BLaER1 treated with 17β-estradiol and CSF1 and Interleukin-3, amounts not matched to agents 10 nM and 100 nM (cell line): ENCODE results near the gene SPOCK1.

Experiments
- H3K27ac ChIP-seq, 11 experiments: shearing (Covaris generic); formaldehyde crosslinking; 2 replicates each; pipeline ENCODE4 v1.8.1; 2022
- H3K27me3 ChIP-seq, 11 experiments: shearing (Covaris generic); formaldehyde crosslinking; 2 replicates each; pipeline ENCODE4 v1.8.1; 2022
- H3K36me3 ChIP-seq, 11 experiments: shearing (Covaris generic); formaldehyde crosslinking; 2 replicates each; pipeline ENCODE4 v1.8.1; 2022
- H3K4me1 ChIP-seq, 10 experiments: shearing (Covaris generic); formaldehyde crosslinking; 2 replicates each; pipeline ENCODE4 v1.8.1; 2022
- H3K4me2 ChIP-seq, 11 experiments: shearing (Covaris generic); formaldehyde crosslinking; 2 replicates each; pipeline ENCODE4 v1.8.1; 2022
- H3K4me3 ChIP-seq, 10 experiments: shearing (Covaris generic); formaldehyde crosslinking; 2 replicates each; pipeline ENCODE4 v1.8.1; 2022
- H3K9ac ChIP-seq, 11 experiments: shearing (Covaris generic); formaldehyde crosslinking; 2 replicates each; pipeline ENCODE4 v1.8.1; 2022
- H3K9me3 ChIP-seq, 11 experiments: shearing (Covaris generic); formaldehyde crosslinking; replicated peaks in 1 of 11; 2 replicates each; pipeline ENCODE4 v1.8.1; 2022
- H4K20me1 ChIP-seq, 11 experiments: shearing (Covaris generic); formaldehyde crosslinking; 2 replicates each; pipeline ENCODE4 v1.8.1; 2022
- Cebpa-rat ChIP-seq, 11 experiments: shearing (Covaris generic); IDR thresholded peaks; 2 replicates each; pipeline ENCODE4 v1.8.1; 2022

Gene SPOCK1

GRCh38 chr5:137190031-137190430 lies 309.1 kb downstream of the SPOCK1 start:
- H3K9ac ChIP-seq: no peak overlapping the region
- no peak for TF ChIP-seq Cebpa-rat (IDR thresholded peaks at IDR 0.05)

GRCh38 chr5:137188566-137188965 lies 310.6 kb downstream of the SPOCK1 start:
- Histone ChIP-seq H3K9ac (no peak overlapping the region), H3K27me3 (no peaks in the 10 kb centered on the region), H3K4me2 (no peak overlapping the region), H3K36me3 (no peaks in the 10 kb centered on the region), H4K20me1 (no peaks in the 10 kb centered on the region), H3K4me1 (no peaks in the 10 kb centered on the region), H3K4me3 (no peak overlapping the region), H3K9me3 (no peaks in the 10 kb centered on the region), H3K27ac (no peak overlapping the region)
- no peak for TF ChIP-seq Cebpa-rat (IDR thresholded peaks at IDR 0.05)

More at GRCh38 chr5:137190031-137190430, 309.1 kb downstream of the SPOCK1 start:
- Histone ChIP-seq H3K4me1 (no peaks in the 10 kb centered on the region), H3K9me3 (no peaks in the 10 kb centered on the region), H3K4me3 (no peak overlapping the region), H3K36me3 (no peaks in the 10 kb centered on the region), H4K20me1 (no peaks in the 10 kb centered on the region), H3K27me3 (no peaks in the 10 kb centered on the region), H3K27ac (no peak overlapping the region), H3K4me2 (no peak overlapping the region)

GRCh38 chr5:137186759-137187461 lies 312.2 kb downstream of the SPOCK1 start:
- H3K9ac ChIP-seq: no peak overlapping the region
- no peaks in the 10 kb centered on the region for H4K20me1 ChIP-seq
- no peak for TF ChIP-seq Cebpa-rat (IDR thresholded peaks at IDR 0.05)
- no peaks in the 10 kb centered on the region; a peak in 1 of 20 replicates for H3K4me1 ChIP-seq
- H3K9me3 ChIP-seq: no peaks in the 10 kb centered on the region
- no peaks in the 10 kb centered on the region for H3K27me3 ChIP-seq
- no peak overlapping the region for H3K27ac ChIP-seq
- H3K4me2 ChIP-seq: no peak overlapping the region
- no peak overlapping the region for H3K4me3 ChIP-seq
- H3K36me3 ChIP-seq: no peaks in the 10 kb centered on the region

GRCh38 chr5:137185193-137185592 lies 313.9 kb downstream of the SPOCK1 start:
- Histone ChIP-seq H3K4me1 (no peaks in the 10 kb centered on the region; a peak in 1 of 20 replicates), H3K4me2 (no peak overlapping the region), H3K9ac (no peak overlapping the region), H3K27me3 (no peaks in the 10 kb centered on the region), H3K27ac (no peak overlapping the region), H4K20me1 (no peaks in the 10 kb centered on the region), H3K4me3 (no peak overlapping the region), H3K36me3 (no peaks in the 10 kb centered on the region), H3K9me3 (no peaks in the 10 kb centered on the region)
- TF ChIP-seq Cebpa-rat (IDR thresholded peaks at IDR 0.05): no peak

DNA sequence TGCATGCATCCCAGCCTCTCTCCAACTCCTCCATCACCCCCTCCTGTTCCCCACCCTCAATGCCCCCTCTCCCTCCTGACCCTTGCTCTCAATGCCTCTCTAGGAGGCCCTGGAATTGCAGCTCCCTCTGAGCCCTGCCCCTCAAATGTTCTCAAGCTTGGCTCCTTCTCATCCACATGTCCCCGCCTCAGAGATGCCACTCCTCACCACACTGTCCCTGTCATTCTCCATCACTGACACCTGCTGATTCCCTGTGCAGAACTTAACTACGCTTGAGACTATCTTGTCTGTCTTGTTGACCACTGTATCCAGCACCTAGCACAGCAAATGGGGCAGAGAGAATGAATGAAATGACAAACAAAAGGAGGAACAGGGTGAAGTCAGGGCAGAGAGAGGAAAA lies 314.4 kb downstream of the SPOCK1 start:
- TF ChIP-seq Cebpa-rat (IDR thresholded peaks at IDR 0.05): no peak
- Histone ChIP-seq H3K4me2 (no peak overlapping the region), H3K27me3 (no peaks in the 10 kb centered on the region), H3K9me3 (no peaks in the 10 kb centered on the region), H3K36me3 (no peaks in the 10 kb centered on the region), H3K9ac (no peak overlapping the region), H3K27ac (no peak overlapping the region), H3K4me3 (no peak overlapping the region), H3K4me1 (no peaks in the 10 kb centered on the region; a peak in 1 of 20 replicates), H4K20me1 (no peaks in the 10 kb centered on the region)

- Histone ChIP-seq H3K9me3 (no peaks in the 10 kb centered on the region), H3K27me3 (no peaks in the 10 kb centered on the region), H3K36me3 (no peaks in the 10 kb centered on the region), H4K20me1 (no peaks in the 10 kb centered on the region), H3K27ac (no peak overlapping the region), H3K4me3 (no peak overlapping the region), H3K4me1 (peaks cover 0 to 14% (median 9%) of the 10 kb centered on the region in 10 experiments; a peak in 10 of 20 replicates), H3K9ac (no peak overlapping the region), H3K4me2 (peak overlapping the region in 2 of 11 experiments; percentile 7 to 21; a peak in 2 of 22 replicates)
- TF ChIP-seq Cebpa-rat (IDR thresholded peaks at IDR 0.05): no peak
Measured at GRCh38 chr5:137182576-137182975, 316.6 kb downstream of the SPOCK1 start.

DNA sequence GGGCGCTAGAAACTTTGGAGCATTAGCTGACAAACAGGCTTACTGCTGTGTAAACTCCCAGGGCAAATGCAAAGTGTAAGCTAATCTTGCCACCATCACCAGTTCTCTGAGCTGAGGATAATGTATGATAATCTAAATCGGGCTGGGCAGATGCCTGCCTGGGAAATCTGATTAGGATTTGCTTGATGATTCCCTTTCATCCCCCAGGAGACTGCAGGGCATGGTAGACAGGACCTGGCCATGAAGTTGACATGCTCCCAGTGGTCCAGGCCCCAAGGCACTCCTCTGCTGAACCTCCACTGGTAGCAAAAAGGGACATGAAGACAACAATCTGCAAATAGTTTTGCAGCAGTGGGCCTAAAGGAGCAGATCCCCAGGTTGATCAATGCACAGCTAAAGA lies 317.5 kb downstream of the SPOCK1 start:
- Histone ChIP-seq H3K36me3 (no peaks in the 10 kb centered on the region), H3K4me1 (peaks cover 0 to 14% (median 9%) of the 10 kb centered on the region in 10 experiments; a peak in 10 of 20 replicates), H3K27me3 (no peaks in the 10 kb centered on the region), H3K4me3 (no peak overlapping the region), H3K4me2 (no peak overlapping the region), H3K27ac (no peak overlapping the region), H3K9ac (no peak overlapping the region), H3K9me3 (no peaks in the 10 kb centered on the region), H4K20me1 (no peaks in the 10 kb centered on the region)
- no peak for TF ChIP-seq Cebpa-rat (IDR thresholded peaks at IDR 0.05)

DNA sequence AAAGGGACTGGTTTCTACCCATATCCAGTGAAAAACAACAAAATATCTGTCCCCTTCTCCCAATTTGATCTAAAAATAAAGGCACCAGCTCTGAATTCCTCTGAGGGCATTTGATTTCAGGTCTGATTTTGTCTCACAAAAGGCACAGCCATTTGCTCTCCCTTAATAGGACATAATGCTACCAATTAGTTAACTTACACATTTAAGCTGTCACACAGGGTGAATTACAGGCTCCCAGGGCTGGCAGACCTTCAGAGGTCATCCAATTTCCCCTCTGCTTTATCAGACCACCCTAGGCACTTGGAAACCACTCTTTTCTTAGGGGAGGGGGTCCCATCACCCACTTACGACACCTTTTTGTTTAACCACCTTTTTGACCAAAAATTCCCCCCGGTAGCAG lies 319.9 kb downstream of the SPOCK1 start:
- peaks cover 0 to 14% (median 9%) of the 10 kb centered on the region in 10 experiments; a peak in 10 of 20 replicates for H3K4me1 ChIP-seq

GRCh38 chr5:137176609-137177008 lies 322.5 kb downstream of the SPOCK1 start:
- Histone ChIP-seq H4K20me1 (no peaks in the 10 kb centered on the region), H3K9me3 (no peaks in the 10 kb centered on the region), H3K36me3 (no peaks in the 10 kb centered on the region), H3K4me3 (no peak overlapping the region), H3K27ac (no peak overlapping the region), H3K4me2 (no peak overlapping the region), H3K27me3 (no peaks in the 10 kb centered on the region), H3K4me1 (peaks cover 0 to 14% (median 9%) of the 10 kb centered on the region in 10 experiments; a peak in 10 of 20 replicates), H3K9ac (no peak overlapping the region)
- TF ChIP-seq Cebpa-rat (IDR thresholded peaks at IDR 0.05): no peak

More for the DNA sequence above, 319.9 kb downstream of the SPOCK1 start:
- no peak overlapping the region for H3K4me3 ChIP-seq
- H3K27me3 ChIP-seq: no peaks in the 10 kb centered on the region
- H3K9ac ChIP-seq: no peak overlapping the region
- H3K4me2 ChIP-seq: peak overlapping the region in 6 of 11 experiments; percentile 14 to 50 (median 40); a peak in 7 of 22 replicates
- no peak for TF ChIP-seq Cebpa-rat (IDR thresholded peaks at IDR 0.05)
- H3K9me3 ChIP-seq: no peaks in the 10 kb centered on the region
- H3K36me3 ChIP-seq: no peaks in the 10 kb centered on the region
- H4K20me1 ChIP-seq: no peaks in the 10 kb centered on the region
- no peak overlapping the region for H3K27ac ChIP-seq

- Histone ChIP-seq H3K27ac (no peak overlapping the region), H4K20me1 (no peaks in the 10 kb centered on the region), H3K4me2 (no peak overlapping the region), H3K9ac (no peak overlapping the region), H3K27me3 (no peaks in the 10 kb centered on the region), H3K9me3 (no peaks in the 10 kb centered on the region), H3K36me3 (no peaks in the 10 kb centered on the region), H3K4me1 (peaks cover 0 to 14% (median 9%) of the 10 kb centered on the region in 10 experiments; a peak in 10 of 20 replicates), H3K4me3 (no peak overlapping the region)
- no peak for TF ChIP-seq Cebpa-rat (IDR thresholded peaks at IDR 0.05)
Measured at GRCh38 chr5:137176126-137176525, 323.0 kb downstream of the SPOCK1 start.
